H1 (cell line): ENCODE results near the gene FRMD4B. TPM values are rescaled to one million over a fixed set of nuclear protein-coding genes. Genes with fewer than 3 reads are reported as not detected.

Experiments
- CREB1 ChIP-seq: IDR thresholded peaks from 2 replicates; pipeline ENCODE4 v1.6.1; 2012; ENCODE audit warnings: inconsistent platforms
- HDAC2 ChIP-seq, 2 experiments: fragments of 300-600 bp in 1 of 2; sonication (generic) in 1 of 2; IDR thresholded peaks; 2 replicates each; pipeline ENCODE4 v1.6.1; 2011 to 2012; ENCODE audit warnings: low read depth in 2 of 2, low read length in 2 of 2, mild to moderate bottlenecking in 2 of 2, moderate library complexity in 2 of 2, borderline replicate concordance in 1 of 2, inconsistent platforms in 1 of 2
- KDM1A ChIP-seq: fragments of 200-600, 300-600 bp; sonication (generic); IDR thresholded peaks from 2 replicates; pipeline ENCODE4 v1.7.1; 2016; ENCODE audit warnings: mild to moderate bottlenecking, low read length, borderline replicate concordance
- SIN3A ChIP-seq, 2 experiments: IDR thresholded peaks in 1 of 2; conservative IDR thresholded peaks in 1 of 2; 2 replicates each; pipeline ENCODE4 v1.6.1; 2011 to 2012; ENCODE audit warnings: low read length in 2 of 2, improper control_type of control experiment in 1 of 2, low read depth in 1 of 2, mild to moderate bottlenecking in 1 of 2
- TAF1 ChIP-seq: IDR thresholded peaks from 2 replicates; pipeline ENCODE4 v1.6.1; 2011; ENCODE audit warnings: mild to moderate bottlenecking, low read depth, low read length
- polyA plus RNA-seq, 7 experiments: library from polyadenylated mRNA; depleted of rRNA in 3 of 7; stranded (reverse) in 5 of 7; unstranded in 2 of 7; fragments of >200 nt in 5 of 7; fragments of 200-250 nt in 2 of 7; gene quantifications; 1 replicate in 5 of 7; 2 replicates in 1 of 7; 4 replicates in 1 of 7; pipeline versions ENCODE4 v1.2.1 to v1.2.3, GENCODE V29; 2011 to 2013; ENCODE audit warnings: missing spikeins in 2 of 7, mixed read lengths in 2 of 7
- total RNA-seq: library from RNA; stranded (reverse); fragmentation: NEBNext Ultra II Directional; extraction: Animal tissue kit (Norgen Biotek cat#: 25700); gene quantifications from 2 replicates; pipeline ENCODE4 v1.2.1, GENCODE V29; 2021

The FRMD4B gene
- total and polyA plus RNA-seq, 2 of the 8 experiments (the other 6 are each of a cell fraction or from before 2014, with no cell fraction given) = 2.7 to 7.2 TPM

DNA sequence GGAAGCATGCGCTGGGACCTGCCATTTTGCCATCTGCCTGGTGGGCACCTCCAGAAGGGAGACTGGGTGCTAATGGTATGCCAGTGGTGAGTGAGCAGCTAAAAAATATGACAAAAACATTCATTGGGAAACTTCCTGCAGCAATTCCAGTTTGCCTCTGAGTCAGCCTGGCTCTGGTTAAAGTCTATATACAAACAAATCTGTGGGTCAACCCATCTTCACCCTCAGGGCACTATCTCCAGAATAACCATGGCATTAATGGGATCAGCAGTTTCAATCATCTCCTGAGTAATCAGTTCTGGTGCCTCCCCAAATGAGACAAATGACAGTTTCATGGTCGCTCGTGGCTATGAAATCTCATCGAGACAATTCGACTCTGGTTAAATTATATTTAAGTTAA is 21.5 kb downstream of the FRMD4B start (continued):
- TF ChIP-seq SIN3A (conservative IDR thresholded peaks at IDR 0.05 in 1 of 2, IDR thresholded peaks at IDR 0.05 in 1 of 2; ENCODE audit: low read depth in 1 of 2, low read length in 2 of 2) (no peak), HDAC2 (IDR thresholded peaks at IDR 0.05; ENCODE audit: borderline replicate concordance in 1 of 2, low read depth in 2 of 2, low read length in 2 of 2) (no peak), KDM1A (no peak), CREB1 (no peak), TAF1 (no peak)
